Tibial nerve (tissue), 4 donors: ENCODE data around the gene ST3GAL2.

ENCODE experiments used
- CTCF ChIP-seq, 5 experiments: fragments of 200-600 bp in 3 of 5; fragments of 450-650 bp in 2 of 5; sonication (generic) in 3 of 5; IDR thresholded peaks; one replicate each; pipeline ENCODE4 v1.5.1; 2016 to 2019; ENCODE audit warnings: antibody characterized with exemption in 5 of 5, mild to moderate bottlenecking in 3 of 5, moderate library complexity in 2 of 5
- EP300 ChIP-seq, 2 donors: sonication (generic); formaldehyde crosslinking; IDR thresholded peaks; one replicate each; pipeline ENCODE4 v1.6.1; 2017; ENCODE audit warnings: antibody characterized with exemption in 2 of 2, mild to moderate bottlenecking in 1 of 2
- POLR2A ChIP-seq, 2 donors: fragments of 450-650 bp; IDR thresholded peaks; one replicate each; pipeline ENCODE4 v1.6.1; 2017; ENCODE audit warnings: antibody characterized with exemption in 2 of 2, mild to moderate bottlenecking in 2 of 2, moderate library complexity in 2 of 2

- TF ChIP-seq CTCF (IDR thresholded peaks at IDR 0.05) = no peak
- TF ChIP-seq EP300 (IDR thresholded peaks at IDR 0.05) = no peak
- TF ChIP-seq POLR2A (IDR thresholded peaks at IDR 0.05) = no peak
These were observed 74.5 kb downstream of the ST3GAL2 start for GRCh38 chr16:70364399-70364798.
